ENCODE data around the gene CHPF. TPM values are rescaled to one million over a fixed set of nuclear protein-coding genes. Genes with fewer than 3 reads are reported as not detected.

Gene CHPF
- total and polyA plus RNA-seq, 2 donors (not counting 1 experiment from before 2014, with no cell fraction given) = 1.3 to 5.2 TPM

DNA sequence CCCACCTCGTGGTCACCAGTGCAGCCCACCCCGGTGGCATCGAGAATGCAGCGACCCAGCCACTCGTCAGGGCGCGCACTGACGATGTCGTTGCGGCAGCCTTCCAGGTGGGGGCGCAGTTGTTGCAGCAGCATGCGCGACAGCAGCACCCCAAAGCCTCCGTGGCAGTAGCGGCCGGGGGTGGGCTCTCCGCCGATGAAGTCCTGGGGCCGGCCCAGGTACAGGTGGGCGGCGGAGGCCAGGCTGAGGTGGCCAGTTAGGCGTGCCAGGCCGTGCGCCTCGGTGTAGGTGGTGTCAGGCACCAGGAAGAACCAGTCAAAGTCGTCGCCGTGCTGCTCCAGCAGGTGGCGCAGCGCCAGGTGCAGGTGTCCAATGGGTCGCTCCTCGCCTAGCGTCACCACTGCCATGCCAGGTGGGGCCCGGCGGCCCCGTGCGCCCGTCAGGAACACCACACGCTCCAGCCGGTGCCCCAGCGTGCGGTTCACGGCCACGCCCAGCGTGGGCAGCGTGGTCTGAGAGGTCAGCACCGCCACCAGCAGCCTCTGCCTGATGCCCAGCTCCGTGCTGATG lies 1.9 kb downstream of the CHPF start:
- Mint-ChIP-seq H3K9me3 (ENCODE audit: insufficient read depth) (no peaks in the 10 kb centered on the region), H3K4me1 (peaks cover 24% of the 10 kb centered on the region), H3K4me3 (peak overlapping the region; percentile 57), H3K27me3 (peaks cover 26% of the 10 kb centered on the region), H3K27ac (no peak overlapping the region)
- TF ChIP-seq, protein P1, sequence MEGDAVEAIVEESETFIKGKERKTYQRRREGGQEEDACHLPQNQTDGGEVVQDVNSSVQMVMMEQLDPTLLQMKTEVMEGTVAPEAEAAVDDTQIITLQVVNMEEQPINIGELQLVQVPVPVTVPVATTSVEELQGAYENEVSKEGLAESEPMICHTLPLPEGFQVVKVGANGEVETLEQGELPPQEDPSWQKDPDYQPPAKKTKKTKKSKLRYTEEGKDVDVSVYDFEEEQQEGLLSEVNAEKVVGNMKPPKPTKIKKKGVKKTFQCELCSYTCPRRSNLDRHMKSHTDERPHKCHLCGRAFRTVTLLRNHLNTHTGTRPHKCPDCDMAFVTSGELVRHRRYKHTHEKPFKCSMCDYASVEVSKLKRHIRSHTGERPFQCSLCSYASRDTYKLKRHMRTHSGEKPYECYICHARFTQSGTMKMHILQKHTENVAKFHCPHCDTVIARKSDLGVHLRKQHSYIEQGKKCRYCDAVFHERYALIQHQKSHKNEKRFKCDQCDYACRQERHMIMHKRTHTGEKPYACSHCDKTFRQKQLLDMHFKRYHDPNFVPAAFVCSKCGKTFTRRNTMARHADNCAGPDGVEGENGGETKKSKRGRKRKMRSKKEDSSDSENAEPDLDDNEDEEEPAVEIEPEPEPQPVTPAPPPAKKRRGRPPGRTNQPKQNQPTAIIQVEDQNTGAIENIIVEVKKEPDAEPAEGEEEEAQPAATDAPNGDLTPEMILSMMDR (IDR thresholded peaks at IDR 0.05) = peak; percentile 100
- TF ChIP-seq EZH2 (IDR thresholded peaks at IDR 0.05; ENCODE audit: borderline replicate concordance, insufficient read depth, low read depth, low read length, poor library complexity, severe bottlenecking) = no peak
- ChIA-PET POLR2A (no interaction called here), CTCF (interaction anchor here (0.6 to 3.5 kb wide), 14 partner anchors 8 to 148 kb away, joined by 3 to 29 read pairs (median 3); no protein-coding TSS in a partner anchor)
- H3K4me1 ChIP-seq (ENCODE audit: control insufficient read depth in 2 of 2, insufficient read depth in 2 of 2, low read length in 2 of 2) = peaks cover 29 to 31% of the 10 kb centered on the region in 2 donors
- H3K4me2 ChIP-seq (replicated peaks; ENCODE audit: low read depth, low read length, poor library complexity, severe bottlenecking) = peak overlapping the region; percentile 98
- ATAC-seq (ENCODE audit: low read depth) = peak; percentile 28
- no peak overlapping the region for H3K27ac ChIP-seq (ENCODE audit: low read length in 2 of 2)
- H4K20me1 ChIP-seq (ENCODE audit: control insufficient read depth, insufficient read depth, low read length, poor library complexity, severe bottlenecking) = no peaks in the 10 kb centered on the region
- H3K79me2 ChIP-seq (ENCODE audit: control insufficient read depth, insufficient read depth, low read length) = no peaks in the 10 kb centered on the region
- peak; percentile 92 for DNase-seq
- 1% methylated on average over 48 of the region's 48 CpGs for WGBS (ENCODE audit: insufficient coverage)
- no peaks in the 10 kb centered on the region for H3K36me3 ChIP-seq (replicated peaks in 1 of 2; ENCODE audit: control extremely low read depth in 1 of 2, control insufficient read depth in 1 of 2, extremely low read depth in 1 of 2, insufficient read depth in 2 of 2, low read length in 1 of 2)
- peaks cover 0 to 22% (median 0%) of the 10 kb centered on the region in 3 donors for H3K9me3 ChIP-seq (ENCODE audit: control extremely low read depth in 1 of 3, control insufficient read depth in 2 of 3, insufficient read depth in 1 of 3, low read length in 2 of 3)
- H3K9ac ChIP-seq (ENCODE audit: low read length) = peak overlapping the region; percentile 39
- intact Hi-C loops (cut with micrococcal nuclease) = loop anchor here (1.0 to 2.0 kb wide), 2 partner anchors 101 to 381 kb away; partner anchors contain the start of gene NHEJ1
- peaks cover 0 to 86% (median 21%) of the 10 kb centered on the region in 4 experiments for H3K27me3 ChIP-seq (replicated peaks in 1 of 4; ENCODE audit: control extremely low read depth in 1 of 4, control insufficient read depth in 3 of 4, insufficient read depth in 4 of 4, low read length in 3 of 4)
- H3K4me3 ChIP-seq (ENCODE audit: control extremely low read depth in 1 of 5, extremely low read depth in 1 of 5, insufficient read depth in 1 of 5, low read depth in 2 of 5, low read length in 4 of 5) = peak overlapping the region in 4 of 5 experiments; percentile 25 to 53 (median 42)
- H2AFZ ChIP-seq (ENCODE audit: insufficient read depth, low read depth, low read length, poor library complexity, severe bottlenecking) = peak overlapping the region; percentile 70

All from B cell (primary cell).